NCI-H345 (cell line): ENCODE measurements around the gene TYMS.

Experiments
- DNase-seq: peaks from one replicate; lab custom pipeline; 2025; lab: John Stamatoyannopoulos, UW

The TYMS gene

GRCh38 chr18:712401-713134, 55.1 kb downstream of the TYMS start, which contains the start of gene ENOSF1:
ENOSF1 (minus strand) TSS chr18:712630; CDS start chr18:712587, 43 bp downstream.
- DNase-seq, result peak; percentile 60

GRCh38 chr18:713135-713490, 55.7 kb downstream of the TYMS start:
- no peak for DNase-seq

- no peak for DNase-seq
Measured at GRCh38 chr18:715626-716025, 58.2 kb downstream of the TYMS start.

- no peak for DNase-seq
Measured at GRCh38 chr18:717003-717402, 59.5 kb downstream of the TYMS start.
